Measurements from ENCODE around the gene PUS10. TPM values are rescaled to one million over a fixed set of nuclear protein-coding genes. Genes with fewer than 3 reads are reported as not detected.
"Not testable (repeated sequence)": the region's sequence is repeated elsewhere in the genome, so short reads cannot be mapped to it uniquely, and the experiment has no call there.

PUS10 gene
- polyA plus RNA-seq, 1 experiment, result 4.1 TPM

GRCh38 chr2:60984720-60985119, 33.3 kb downstream of the PUS10 start:
- H3K4me3 ChIP-seq (ENCODE audit: low read depth, low read length), result no peak overlapping the region
- no peak for DNase-seq (ENCODE audit: low read depth)
- no peaks in the 10 kb centered on the region for H3K27me3 ChIP-seq (ENCODE audit: control insufficient read depth, insufficient read depth, low read length)
- TF ChIP-seq, protein P1, sequence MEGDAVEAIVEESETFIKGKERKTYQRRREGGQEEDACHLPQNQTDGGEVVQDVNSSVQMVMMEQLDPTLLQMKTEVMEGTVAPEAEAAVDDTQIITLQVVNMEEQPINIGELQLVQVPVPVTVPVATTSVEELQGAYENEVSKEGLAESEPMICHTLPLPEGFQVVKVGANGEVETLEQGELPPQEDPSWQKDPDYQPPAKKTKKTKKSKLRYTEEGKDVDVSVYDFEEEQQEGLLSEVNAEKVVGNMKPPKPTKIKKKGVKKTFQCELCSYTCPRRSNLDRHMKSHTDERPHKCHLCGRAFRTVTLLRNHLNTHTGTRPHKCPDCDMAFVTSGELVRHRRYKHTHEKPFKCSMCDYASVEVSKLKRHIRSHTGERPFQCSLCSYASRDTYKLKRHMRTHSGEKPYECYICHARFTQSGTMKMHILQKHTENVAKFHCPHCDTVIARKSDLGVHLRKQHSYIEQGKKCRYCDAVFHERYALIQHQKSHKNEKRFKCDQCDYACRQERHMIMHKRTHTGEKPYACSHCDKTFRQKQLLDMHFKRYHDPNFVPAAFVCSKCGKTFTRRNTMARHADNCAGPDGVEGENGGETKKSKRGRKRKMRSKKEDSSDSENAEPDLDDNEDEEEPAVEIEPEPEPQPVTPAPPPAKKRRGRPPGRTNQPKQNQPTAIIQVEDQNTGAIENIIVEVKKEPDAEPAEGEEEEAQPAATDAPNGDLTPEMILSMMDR (IDR thresholded peaks at IDR 0.05; ENCODE audit: insufficient read depth, low read depth, low read length), result no peak
- CTCF ChIA-PET, result interaction anchor here (1.4 kb wide), 1 partner anchor 15 kb away, joined by 8 read pairs; no protein-coding TSS in a partner anchor
- POLR2A ChIA-PET, result no interaction called here
- no peaks in the 10 kb centered on the region for H3K36me3 ChIP-seq (ENCODE audit: control insufficient read depth, insufficient read depth, low read length)

GRCh38 chr2:60982066-60982465, 36.0 kb downstream of the PUS10 start:
- POLR2A ChIA-PET; H3K4me3 ChIP-seq (ENCODE audit: low read depth, low read length); DNase-seq (ENCODE audit: low read depth); H3K27me3 ChIP-seq (ENCODE audit: control insufficient read depth, insufficient read depth, low read length); H3K36me3 ChIP-seq (ENCODE audit: control insufficient read depth, insufficient read depth, low read length): not testable (repeated sequence)
- CTCF ChIA-PET, result interaction anchor here (1.0 to 1.1 kb wide), 2 partner anchors 13 to 26 kb away, joined by 3 read pairs; no protein-coding TSS in a partner anchor

GRCh38 chr2:60980071-60980815, 37.8 kb downstream of the PUS10 start:
- ChIA-PET POLR2A (no interaction called here), CTCF (interaction anchor here (1.2 kb wide), 1 partner anchor 18 kb away, joined by 3 read pairs; no protein-coding TSS in a partner anchor)
- H3K36me3 ChIP-seq (ENCODE audit: control insufficient read depth, insufficient read depth, low read length), result no peaks in the 10 kb centered on the region
- no peak overlapping the region for H3K4me3 ChIP-seq (ENCODE audit: low read depth, low read length)
- TF ChIP-seq, protein P1 (IDR thresholded peaks at IDR 0.05; ENCODE audit: insufficient read depth, low read depth, low read length), result no peak
- H3K27me3 ChIP-seq (ENCODE audit: control insufficient read depth, insufficient read depth, low read length), result no peaks in the 10 kb centered on the region
- no peak for DNase-seq (ENCODE audit: low read depth)

- TF ChIP-seq, protein P1 (IDR thresholded peaks at IDR 0.05; ENCODE audit: insufficient read depth, low read depth, low read length), result no peak
- H3K36me3 ChIP-seq (ENCODE audit: control insufficient read depth, insufficient read depth, low read length), result no peaks in the 10 kb centered on the region
- H3K4me3 ChIP-seq (ENCODE audit: low read depth, low read length), result no peak overlapping the region
- H3K27me3 ChIP-seq (ENCODE audit: control insufficient read depth, insufficient read depth, low read length), result no peaks in the 10 kb centered on the region
- DNase-seq (ENCODE audit: low read depth), result no peak
- POLR2A ChIA-PET, result no interaction called here
- CTCF ChIA-PET, result no interaction called here
Observed at GRCh38 chr2:60979231-60979630, 38.8 kb downstream of the PUS10 start.

DNA sequence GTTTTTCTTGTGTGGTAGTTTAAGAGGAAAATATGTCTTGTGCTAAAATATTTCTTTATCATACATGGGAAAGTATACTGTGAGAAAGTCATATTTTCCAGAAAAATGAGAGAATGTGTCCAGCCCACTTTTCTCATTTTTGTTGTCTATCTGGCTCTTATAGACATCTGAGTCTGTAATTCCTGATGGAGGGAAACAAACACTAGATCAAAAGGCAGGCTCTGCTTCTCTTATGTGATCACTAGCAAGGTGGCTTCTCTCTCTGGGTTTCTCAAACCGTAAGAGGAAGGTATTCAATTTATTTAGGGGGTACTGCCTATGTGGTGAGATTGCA, 40.5 kb downstream of the PUS10 start:
- no peaks in the 10 kb centered on the region for H3K27me3 ChIP-seq (ENCODE audit: control insufficient read depth, insufficient read depth, low read length)
- H3K36me3 ChIP-seq (ENCODE audit: control insufficient read depth, insufficient read depth, low read length), result no peaks in the 10 kb centered on the region
- no peak overlapping the region for H3K4me3 ChIP-seq (ENCODE audit: low read depth, low read length)
- DNase-seq (ENCODE audit: low read depth), result no peak
- CTCF ChIA-PET, result no interaction called here
- POLR2A ChIA-PET, result no interaction called here
- TF ChIP-seq, protein P1 (IDR thresholded peaks at IDR 0.05; ENCODE audit: insufficient read depth, low read depth, low read length), result no peak

Data from BJ (cell line).